GM12874 (cell line): ENCODE measurements around the gene CHMP6.

Experiments used
- TF ChIP-seq, protein P1 (sequence below): IDR thresholded peaks from 2 replicates; pipeline ENCODE4 v1.5.1; 2011; ENCODE audit warnings: low read depth, mild to moderate bottlenecking, control low read depth, low read length, moderate library complexity; ENCODE audit not compliant: insufficient read depth

Gene CHMP6

DNA sequence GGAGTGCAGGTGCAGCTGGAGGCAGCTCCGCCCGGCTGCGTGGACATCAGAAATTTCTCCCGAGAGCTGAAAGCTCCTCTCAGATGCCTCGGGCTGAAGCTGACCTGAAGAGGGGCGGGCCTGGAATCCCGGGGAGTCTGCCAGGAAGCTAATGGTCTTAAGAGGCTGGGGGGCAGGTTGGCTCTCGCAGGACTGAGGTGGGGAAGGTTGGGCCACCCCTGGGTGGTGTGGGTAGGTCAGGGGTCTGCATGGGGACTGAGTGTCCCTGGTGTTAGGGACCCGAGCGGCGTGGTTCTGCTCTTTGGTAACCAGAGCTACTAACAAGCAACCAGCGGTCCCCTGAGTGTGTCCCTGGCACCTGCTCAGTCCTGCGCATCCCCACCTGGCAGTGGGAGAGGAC is 3.5 kb downstream of the CHMP6 start:
- TF ChIP-seq, protein P1, sequence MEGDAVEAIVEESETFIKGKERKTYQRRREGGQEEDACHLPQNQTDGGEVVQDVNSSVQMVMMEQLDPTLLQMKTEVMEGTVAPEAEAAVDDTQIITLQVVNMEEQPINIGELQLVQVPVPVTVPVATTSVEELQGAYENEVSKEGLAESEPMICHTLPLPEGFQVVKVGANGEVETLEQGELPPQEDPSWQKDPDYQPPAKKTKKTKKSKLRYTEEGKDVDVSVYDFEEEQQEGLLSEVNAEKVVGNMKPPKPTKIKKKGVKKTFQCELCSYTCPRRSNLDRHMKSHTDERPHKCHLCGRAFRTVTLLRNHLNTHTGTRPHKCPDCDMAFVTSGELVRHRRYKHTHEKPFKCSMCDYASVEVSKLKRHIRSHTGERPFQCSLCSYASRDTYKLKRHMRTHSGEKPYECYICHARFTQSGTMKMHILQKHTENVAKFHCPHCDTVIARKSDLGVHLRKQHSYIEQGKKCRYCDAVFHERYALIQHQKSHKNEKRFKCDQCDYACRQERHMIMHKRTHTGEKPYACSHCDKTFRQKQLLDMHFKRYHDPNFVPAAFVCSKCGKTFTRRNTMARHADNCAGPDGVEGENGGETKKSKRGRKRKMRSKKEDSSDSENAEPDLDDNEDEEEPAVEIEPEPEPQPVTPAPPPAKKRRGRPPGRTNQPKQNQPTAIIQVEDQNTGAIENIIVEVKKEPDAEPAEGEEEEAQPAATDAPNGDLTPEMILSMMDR: no peak

DNA sequence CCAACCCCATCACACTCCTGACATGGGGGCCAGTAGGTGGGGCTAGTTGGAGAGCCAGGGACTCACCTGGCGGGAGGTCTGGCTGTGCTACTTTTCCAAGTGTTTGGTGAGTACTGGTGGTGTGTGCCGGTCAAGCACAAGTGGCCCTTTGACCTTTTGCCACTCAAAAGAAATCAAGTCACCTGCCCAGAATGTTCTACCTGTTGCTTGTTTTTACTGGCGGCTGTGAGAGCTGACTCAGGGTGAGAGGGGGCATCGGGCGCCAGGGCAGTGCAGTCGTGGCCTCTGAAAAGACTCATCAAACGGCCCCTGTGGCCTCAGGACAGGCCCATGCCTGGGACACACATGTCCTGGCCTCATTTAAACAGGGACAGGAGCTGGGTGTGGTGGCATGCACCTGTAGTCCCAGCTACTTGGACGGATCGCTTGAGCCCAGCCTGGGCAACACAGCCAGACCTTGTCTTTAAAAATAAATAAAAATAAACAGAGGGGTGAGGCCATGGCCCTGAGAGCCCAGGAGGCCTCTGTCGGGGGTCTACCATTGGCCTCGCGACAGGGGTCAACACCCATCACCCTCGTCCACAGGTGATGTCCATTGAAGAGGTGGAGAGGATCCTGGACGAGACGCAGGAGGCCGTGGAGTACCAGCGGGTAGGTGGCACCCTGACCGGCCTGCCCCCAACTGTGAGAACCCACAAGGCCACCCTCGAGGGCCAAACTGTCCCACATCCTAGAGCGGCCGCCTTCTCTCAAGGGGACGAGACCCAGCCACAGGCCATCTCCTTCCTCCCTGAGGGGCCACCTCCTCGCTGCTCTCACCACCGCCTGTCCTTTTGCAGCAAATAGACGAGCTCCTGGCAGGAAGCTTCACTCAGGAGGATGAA is 5.0 kb downstream of the CHMP6 start:
- TF ChIP-seq, protein P1: no peak

DNA sequence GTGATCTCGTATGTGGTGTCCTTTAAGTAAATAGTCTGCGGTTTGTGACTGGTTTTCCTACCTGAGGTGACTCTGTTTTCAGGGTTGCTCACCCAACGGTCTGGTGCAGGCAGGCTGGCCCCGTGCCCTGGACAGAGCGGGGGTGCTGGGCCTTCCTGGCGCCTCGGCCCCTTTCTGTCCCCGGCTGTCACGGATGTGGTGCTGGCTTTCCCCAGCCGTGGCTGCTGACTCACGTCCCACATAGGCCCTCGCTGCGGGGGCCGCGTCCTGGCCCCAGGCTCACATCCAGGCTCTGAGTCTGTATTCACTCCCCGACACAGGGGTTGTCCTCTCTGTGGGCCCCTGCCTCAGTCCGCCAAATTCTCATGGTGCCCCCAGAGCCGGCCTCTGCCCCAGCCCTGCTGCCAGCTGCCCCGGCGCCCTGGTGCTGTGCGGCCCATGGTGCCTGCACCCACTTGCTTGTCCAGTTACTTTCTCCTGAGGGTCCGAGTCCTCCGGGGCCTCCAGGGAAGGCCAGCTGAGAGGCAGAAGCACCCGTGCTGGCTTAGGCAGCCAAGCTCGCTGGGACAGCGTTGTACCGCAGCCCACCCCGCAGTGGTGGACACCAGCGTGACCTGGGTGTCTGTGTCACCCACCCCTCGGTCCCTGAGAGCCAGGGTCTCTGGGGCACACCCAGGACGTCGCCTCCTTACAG is 5.9 kb downstream of the CHMP6 start:
- TF ChIP-seq, protein P1: no peak

DNA sequence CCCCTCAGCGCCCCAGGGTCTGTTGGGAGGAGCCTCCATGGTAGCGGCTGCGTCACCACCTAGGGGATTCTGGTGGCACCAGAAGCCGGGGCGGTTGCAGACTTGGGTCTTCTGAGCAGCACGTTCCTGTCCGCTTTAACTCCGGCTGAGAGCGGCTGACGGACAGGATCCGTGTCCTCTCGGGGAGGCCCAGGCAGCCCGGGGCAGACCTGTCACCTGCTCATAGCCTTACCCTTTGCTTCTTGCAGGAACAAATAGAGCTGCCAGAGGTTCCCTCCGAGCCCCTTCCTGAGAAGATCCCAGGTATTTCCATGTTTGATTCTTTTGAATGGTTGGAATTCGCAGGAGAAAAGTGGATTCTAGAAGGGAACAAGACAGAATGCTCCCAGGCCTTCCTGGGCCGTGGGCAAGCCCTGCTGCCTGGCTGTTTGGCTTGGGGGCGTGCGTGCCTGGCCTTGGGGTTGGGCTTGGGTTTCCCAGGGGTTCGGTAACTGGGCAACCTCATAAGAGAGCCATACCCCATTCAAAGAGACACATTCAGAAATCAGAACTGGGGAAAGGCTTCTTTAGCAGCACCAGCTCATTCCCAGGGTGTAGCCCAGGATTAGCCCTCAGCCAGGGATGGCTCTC is 6.6 kb downstream of the CHMP6 start:
- TF ChIP-seq, protein P1: no peak

DNA sequence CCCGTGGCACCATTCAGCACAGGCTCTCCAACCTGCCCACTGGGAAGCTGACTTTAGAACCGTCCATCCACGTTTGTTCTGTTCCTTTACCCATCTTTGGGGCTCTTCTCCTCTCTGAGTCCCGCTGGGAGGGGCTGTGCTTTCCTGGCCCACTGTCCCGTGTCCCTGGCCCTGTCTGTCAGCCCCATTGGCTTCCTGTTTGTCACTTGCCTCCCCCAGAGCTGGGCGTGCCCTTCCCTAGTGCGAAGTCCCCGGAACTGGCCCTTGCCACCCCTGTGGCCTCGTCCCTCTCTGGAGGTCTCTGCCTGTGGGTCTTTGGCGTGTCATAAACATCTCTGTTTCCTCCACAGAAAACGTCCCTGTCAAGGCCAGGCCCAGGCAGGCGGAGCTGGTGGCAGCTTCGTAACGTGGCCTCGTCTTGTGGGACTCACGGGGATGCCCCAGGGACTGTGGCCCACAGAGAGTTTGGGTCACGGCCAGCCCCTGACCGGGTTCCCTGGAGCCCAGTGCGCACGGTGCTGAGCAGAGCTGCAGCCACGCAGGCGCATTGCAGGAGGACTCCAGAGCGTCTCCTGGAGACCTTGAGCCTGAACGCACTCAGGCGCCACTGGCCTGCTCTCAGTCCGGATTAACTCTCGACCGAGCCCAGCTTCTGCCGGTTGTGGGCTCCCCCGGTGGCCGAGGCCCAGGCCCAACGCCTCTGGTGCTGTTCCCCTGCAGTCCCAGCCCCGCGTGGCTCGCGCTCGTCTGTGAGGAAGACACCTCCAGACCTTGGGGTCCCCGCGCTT is 7.3 kb downstream of the CHMP6 start:
- TF ChIP-seq, protein P1: no peak

DNA sequence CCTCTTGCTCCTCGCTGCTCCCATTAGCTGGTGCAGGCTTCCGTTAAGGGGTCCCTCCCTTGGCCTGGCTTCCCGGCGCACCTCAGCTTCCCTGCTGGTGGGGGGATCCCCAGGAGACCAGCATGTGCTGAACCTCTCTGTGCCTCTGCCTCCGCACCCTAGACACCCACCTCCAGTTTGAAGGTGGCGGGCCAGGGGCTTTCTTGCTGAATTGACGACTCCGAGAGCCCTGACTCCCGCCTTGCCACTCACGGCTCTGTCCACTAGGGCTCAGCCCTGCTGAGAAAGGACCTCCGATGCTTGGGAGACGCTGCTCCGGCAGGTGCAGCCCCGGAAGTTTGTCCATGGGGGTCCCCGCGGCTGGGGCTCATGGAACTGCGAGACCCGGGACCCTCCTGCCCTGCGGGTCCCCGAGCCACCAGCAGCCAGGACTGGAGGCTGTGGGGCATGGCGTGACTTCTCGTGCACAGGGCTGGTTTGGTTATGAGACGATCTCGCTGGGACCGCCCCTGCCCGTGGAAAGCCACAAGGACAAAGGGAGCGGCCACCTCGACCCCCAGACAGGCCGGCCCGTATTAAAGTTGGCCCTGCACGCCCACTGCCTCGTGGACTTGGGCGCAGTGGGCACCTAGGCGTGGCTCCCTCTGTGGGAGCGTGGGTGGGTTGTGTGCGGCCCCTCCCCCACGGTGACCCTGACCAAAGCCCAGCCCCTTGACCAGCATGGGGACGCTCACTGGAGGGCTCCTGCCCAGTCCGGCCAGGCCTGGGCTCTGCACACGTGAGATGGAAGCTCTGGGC is 8.1 kb downstream of the CHMP6 start:
- TF ChIP-seq, protein P1: no peak
